Measurements from ENCODE around the gene NFYC.

DNA sequence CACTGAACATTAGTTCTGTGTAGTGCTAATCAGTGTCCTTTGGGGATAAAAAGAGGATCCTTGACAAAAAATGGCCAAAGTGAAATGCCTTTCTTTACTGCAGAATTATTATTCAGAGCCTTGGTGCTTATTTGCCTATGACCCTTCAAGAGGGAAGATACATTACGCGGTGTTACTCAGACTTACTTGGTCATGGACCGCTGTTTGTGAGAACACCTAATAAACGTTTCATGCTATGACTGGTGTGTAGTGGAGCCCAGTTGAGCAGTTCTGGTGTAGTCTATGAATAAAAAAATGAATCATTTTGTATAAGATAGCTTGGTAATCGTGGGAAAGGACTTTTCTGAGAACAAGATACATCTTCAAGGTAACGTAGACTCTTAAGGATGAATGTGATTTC lies 8.3 kb downstream of the NFYC start:
- TF ChIP-seq, protein P1, sequence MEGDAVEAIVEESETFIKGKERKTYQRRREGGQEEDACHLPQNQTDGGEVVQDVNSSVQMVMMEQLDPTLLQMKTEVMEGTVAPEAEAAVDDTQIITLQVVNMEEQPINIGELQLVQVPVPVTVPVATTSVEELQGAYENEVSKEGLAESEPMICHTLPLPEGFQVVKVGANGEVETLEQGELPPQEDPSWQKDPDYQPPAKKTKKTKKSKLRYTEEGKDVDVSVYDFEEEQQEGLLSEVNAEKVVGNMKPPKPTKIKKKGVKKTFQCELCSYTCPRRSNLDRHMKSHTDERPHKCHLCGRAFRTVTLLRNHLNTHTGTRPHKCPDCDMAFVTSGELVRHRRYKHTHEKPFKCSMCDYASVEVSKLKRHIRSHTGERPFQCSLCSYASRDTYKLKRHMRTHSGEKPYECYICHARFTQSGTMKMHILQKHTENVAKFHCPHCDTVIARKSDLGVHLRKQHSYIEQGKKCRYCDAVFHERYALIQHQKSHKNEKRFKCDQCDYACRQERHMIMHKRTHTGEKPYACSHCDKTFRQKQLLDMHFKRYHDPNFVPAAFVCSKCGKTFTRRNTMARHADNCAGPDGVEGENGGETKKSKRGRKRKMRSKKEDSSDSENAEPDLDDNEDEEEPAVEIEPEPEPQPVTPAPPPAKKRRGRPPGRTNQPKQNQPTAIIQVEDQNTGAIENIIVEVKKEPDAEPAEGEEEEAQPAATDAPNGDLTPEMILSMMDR (conservative IDR thresholded peaks at IDR 0.05 in 1 of 2, IDR thresholded peaks at IDR 0.05 in 1 of 2; ENCODE audit: extremely low read depth in 1 of 2, insufficient read depth in 1 of 2, low read depth in 1 of 2, low read length in 2 of 2) = no peak
- no peak for TF ChIP-seq EZH2 (IDR thresholded peaks at IDR 0.05; ENCODE audit: borderline replicate concordance, low read length)
